ENCODE results near the gene PPM1A. TPM values are rescaled to one million over a fixed set of nuclear protein-coding genes. Genes with fewer than 3 reads are reported as not detected.
A peak's percentile ranks its signal among the peaks of the same experiment; 100 is the strongest.

The PPM1A gene
- total RNA-seq, 1 experiment from 2014 or later, result 41.7 TPM

DNA sequence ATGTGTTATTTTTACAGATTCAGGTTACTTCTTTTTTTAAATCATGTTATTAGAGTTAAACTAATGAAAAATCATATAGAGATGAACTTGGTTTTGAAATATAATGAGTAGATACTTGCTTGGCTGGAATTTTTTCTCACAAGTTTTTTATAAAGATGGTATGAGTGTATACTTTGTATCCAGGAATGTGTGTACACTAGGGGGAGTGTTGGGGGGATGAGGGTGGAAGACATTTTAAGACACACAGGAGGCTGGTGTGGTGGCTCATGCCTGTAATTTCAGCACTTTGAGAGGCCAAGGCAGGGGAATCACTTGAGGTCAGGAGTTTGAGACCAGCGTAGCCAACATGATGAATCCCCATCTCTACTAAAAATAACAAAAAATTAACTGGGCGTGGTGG lies 23.2 kb downstream of the PPM1A start:
- Histone ChIP-seq H3K23ac (ENCODE audit: insufficient read length, low read depth, low read length) (no peak overlapping the region), H2AK5ac (ENCODE audit: insufficient read length, low read length) (no peak overlapping the region), H2AFZ (ENCODE audit: low read length) (no peak overlapping the region), H4K20me1 (ENCODE audit: control insufficient read depth, insufficient read depth, insufficient read length) (no peaks in the 10 kb centered on the region), H3K4me1 (ENCODE audit: insufficient read depth, low read length) (peaks cover 2% of the 10 kb centered on the region; the same call in 1 of the 2 replicates), H2BK5ac (ENCODE audit: insufficient read length, low read length) (no peak overlapping the region), H2BK12ac (ENCODE audit: insufficient read length, low read depth, low read length) (no peak overlapping the region), H4K5ac (ENCODE audit: insufficient read length, low read depth, low read length) (no peak overlapping the region), H3K79me1 (ENCODE audit: insufficient read depth, low read depth, low read length, poor library complexity, severe bottlenecking) (no peaks in the 10 kb centered on the region), H3K27me3 (ENCODE audit: insufficient read depth, low read length) (no peaks in the 10 kb centered on the region), H2BK15ac (ENCODE audit: low read depth, low read length) (no peak overlapping the region), H3K14ac (ENCODE audit: insufficient read depth, low read length) (no peak overlapping the region), H2BK120ac (ENCODE audit: low read depth, low read length, poor library complexity, severe bottlenecking) (no peak overlapping the region), H4K91ac (ENCODE audit: insufficient read length, low read depth, low read length) (no peak overlapping the region), H3K9ac (ENCODE audit: extremely low read depth, insufficient read length, low read length) (no peak overlapping the region), H3K27ac (ENCODE audit: insufficient read length, low read depth, low read length) (no peak overlapping the region), H3K79me2 (ENCODE audit: insufficient read depth, low read length) (peaks cover 10% of the 10 kb centered on the region; the same call in 1 of the 2 replicates), H3K18ac (ENCODE audit: insufficient read length, low read depth, low read length) (no peak overlapping the region), H3K56ac (ENCODE audit: insufficient read length, low read depth, low read length) (no peak overlapping the region), H4K8ac (replicated peaks; ENCODE audit: insufficient read length, low read depth, low read length) (no peak overlapping the region), H3K4ac (ENCODE audit: low read depth, low read length) (no peak overlapping the region), H3K23me2 (ENCODE audit: insufficient read length, low read depth, low read length, poor library complexity, severe bottlenecking) (no peaks in the 10 kb centered on the region), H2BK20ac (ENCODE audit: low read depth, low read length, poor library complexity, severe bottlenecking) (no peak overlapping the region), H3K4me2 (ENCODE audit: insufficient read depth, insufficient read length, low read length) (no peak overlapping the region), H3K9me3 (ENCODE audit: control insufficient read depth, low read depth, low read length) (no peaks in the 10 kb centered on the region), H3T11ph (ENCODE audit: low read length) (no peak overlapping the region)
- peaks cover 34 to 41% of the 10 kb centered on the region in 2 experiments for H3K4me1 Mint-ChIP-seq
- no peaks in the 10 kb centered on the region for H3K27me3 Mint-ChIP-seq (ENCODE audit: low read depth)
- H3K4me3 Mint-ChIP-seq, result no peak overlapping the region
- peaks cover 0 to 2% (median 2%) of the 10 kb centered on the region in 3 experiments; a peak in 2 of 7 replicates for H3K36me3 Mint-ChIP-seq (ENCODE audit: insufficient read depth in 1 of 3, low read depth in 3 of 3)
- no peak overlapping the region for H3K27ac Mint-ChIP-seq
- 0 out of 3 replicates have a peak, but pooled peaks have one; percentile 21 for TF ChIP-seq CTCF (conservative IDR thresholded peaks at IDR 0.05)
- no peaks in the 10 kb centered on the region for H3K9me3 Mint-ChIP-seq
- no CpG with 5 or more reads among the region's 2 CpGs for WGBS (ENCODE audit: extremely low coverage, insufficient read length, low lambda C conversion rate)
- DNase-seq, result no peak

Measured in H9 (cell line).